Gastrocnemius medialis (tissue), 4 donors: ENCODE measurements around the gene ZNF425.

Experiments
- POLR2A ChIP-seq, 2 donors: fragments of 450-650 bp; IDR thresholded peaks; one replicate each; pipeline ENCODE4 v1.6.1; 2017; ENCODE audit warnings: antibody characterized with exemption in 2 of 2, mild to moderate bottlenecking in 2 of 2, moderate library complexity in 2 of 2
- TF ChIP-seq, protein P1 (sequence below), 5 experiments: fragments of 450-650 bp in 3 of 5; fragments of 200-600 bp in 2 of 5; sonication (generic) in 2 of 5; IDR thresholded peaks in 4 of 5; conservative IDR thresholded peaks in 1 of 5; 1 replicate in 4 of 5; 2 replicates in 1 of 5; pipeline ENCODE4 v1.5.1; 2016 to 2019; ENCODE audit warnings: antibody characterized with exemption in 5 of 5, mild to moderate bottlenecking in 3 of 5, moderate library complexity in 3 of 5

GRCh38 chr7:149104214-149104613 is 21.9 kb downstream of the ZNF425 start:
- TF ChIP-seq, protein P1, sequence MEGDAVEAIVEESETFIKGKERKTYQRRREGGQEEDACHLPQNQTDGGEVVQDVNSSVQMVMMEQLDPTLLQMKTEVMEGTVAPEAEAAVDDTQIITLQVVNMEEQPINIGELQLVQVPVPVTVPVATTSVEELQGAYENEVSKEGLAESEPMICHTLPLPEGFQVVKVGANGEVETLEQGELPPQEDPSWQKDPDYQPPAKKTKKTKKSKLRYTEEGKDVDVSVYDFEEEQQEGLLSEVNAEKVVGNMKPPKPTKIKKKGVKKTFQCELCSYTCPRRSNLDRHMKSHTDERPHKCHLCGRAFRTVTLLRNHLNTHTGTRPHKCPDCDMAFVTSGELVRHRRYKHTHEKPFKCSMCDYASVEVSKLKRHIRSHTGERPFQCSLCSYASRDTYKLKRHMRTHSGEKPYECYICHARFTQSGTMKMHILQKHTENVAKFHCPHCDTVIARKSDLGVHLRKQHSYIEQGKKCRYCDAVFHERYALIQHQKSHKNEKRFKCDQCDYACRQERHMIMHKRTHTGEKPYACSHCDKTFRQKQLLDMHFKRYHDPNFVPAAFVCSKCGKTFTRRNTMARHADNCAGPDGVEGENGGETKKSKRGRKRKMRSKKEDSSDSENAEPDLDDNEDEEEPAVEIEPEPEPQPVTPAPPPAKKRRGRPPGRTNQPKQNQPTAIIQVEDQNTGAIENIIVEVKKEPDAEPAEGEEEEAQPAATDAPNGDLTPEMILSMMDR (IDR thresholded peaks at IDR 0.05 in 4 of 5, conservative IDR thresholded peaks at IDR 0.05 in 1 of 5) = no peak
- no peak for TF ChIP-seq POLR2A (IDR thresholded peaks at IDR 0.05)
